G401 (cell line): ENCODE measurements around the gene ACVRL1. TPM values are rescaled to one million over a fixed set of nuclear protein-coding genes. Genes with fewer than 3 reads are reported as not detected.

Experiments
- DNase-seq: peaks from one replicate; pipeline ENCODE4 v3.0.0-alpha.2; 2015; ENCODE audit warnings: low spot score
- in situ Hi-C: cut with HindIII; loops from 2 replicates; pipeline ENCODE4 v1.10.0; 2016; ENCODE audit warnings: low sequenced_read_pairs, mixed read lengths
- total RNA-seq: library from RNA; depleted of rRNA; stranded (reverse); fragments of >200 nt; shearing (Covaris generic); gene quantifications from 2 replicates; pipeline ENCODE4 v1.2.3, GENCODE V29; 2014; rRNA removed

The ACVRL1 gene
- total RNA-seq, result 1.8 and 2.9 TPM in 2 replicates

DNA sequence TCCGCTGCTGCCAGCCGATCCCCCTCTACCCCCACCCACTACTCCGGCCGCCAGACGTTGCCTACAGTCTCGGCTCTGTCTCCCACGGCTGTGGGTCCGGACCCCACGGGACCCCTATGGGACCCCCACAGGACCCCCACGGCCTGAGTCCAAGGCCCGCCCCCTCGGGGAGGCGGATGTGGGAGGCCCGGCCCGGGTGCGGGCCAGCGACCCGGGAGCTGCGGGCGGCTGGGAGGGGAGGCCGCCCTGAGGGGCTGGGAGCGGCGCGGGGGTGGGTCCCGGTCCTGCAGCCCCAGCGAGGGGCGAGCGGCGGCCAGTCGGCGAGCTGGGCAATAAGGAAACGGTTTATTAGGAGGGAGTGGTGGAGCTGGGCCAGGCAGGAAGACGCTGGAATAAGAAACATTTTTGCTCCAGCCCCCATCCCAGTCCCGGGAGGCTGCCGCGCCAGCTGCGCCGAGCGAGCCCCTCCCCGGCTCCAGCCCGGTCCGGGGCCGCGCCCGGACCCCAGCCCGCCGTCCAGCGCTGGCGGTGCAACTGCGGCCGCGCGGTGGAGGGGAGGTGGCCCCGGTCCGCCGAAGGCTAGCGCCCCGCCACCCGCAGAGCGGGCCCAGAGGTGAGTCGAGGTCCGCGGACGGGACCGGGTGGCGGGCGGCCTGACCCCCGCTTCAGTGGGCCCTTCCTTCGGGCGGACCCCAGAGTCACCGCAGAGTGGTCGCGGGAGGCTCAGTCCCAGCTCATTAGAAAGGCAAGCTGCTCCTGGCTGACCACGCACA is at the start of gene ACVRL1:
ACVRL1 (plus strand) TSS at position 422 of the 773 bp plus-strand sequence. CDS start 4,971 bp downstream, outside the sequence.
- in situ Hi-C loops, result no loop called here
- DNase-seq, result no peak

DNA sequence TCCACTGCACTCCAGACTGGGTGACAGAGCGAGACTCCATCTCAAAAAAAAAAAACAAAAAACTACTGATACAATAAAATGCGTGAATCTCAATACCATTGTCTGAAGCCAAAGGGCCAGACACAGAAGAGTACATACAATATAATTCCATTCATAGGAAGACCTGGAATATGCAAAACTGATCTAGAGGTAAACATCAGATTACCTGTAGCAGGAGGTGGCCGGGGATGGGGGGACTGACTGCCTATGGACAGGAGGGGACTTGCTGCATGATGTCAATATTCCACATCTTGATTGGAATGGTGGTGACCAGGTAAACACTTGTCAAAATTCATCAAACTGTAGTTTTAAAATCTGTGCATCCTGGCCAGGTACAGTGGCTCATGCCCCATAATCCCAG is 46.3 kb upstream of the ACVRL1 start:
- in situ Hi-C loops, result no loop called here
- DNase-seq, result no peak

DNA sequence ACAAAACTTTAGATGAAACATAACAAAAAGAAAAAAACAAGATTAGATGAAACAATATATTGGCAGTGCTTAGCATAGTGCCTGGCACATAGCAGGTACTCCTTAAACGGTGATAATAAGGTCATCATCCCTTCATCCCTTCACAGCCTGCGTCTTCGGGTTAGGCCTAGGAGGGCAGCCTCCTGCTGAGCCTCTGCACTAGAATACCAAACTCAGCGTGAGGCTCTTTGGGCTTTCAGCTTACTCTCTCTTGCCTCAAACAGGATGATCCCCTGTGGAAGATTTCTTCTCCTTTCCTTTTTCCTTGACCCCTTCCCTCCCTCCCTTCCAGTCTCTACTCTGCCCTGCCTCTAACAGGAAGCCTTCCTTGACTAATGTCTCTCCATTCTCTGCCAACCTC is 44.4 kb upstream of the ACVRL1 start:
- in situ Hi-C loops, result no loop called here
- DNase-seq, result no peak

DNA sequence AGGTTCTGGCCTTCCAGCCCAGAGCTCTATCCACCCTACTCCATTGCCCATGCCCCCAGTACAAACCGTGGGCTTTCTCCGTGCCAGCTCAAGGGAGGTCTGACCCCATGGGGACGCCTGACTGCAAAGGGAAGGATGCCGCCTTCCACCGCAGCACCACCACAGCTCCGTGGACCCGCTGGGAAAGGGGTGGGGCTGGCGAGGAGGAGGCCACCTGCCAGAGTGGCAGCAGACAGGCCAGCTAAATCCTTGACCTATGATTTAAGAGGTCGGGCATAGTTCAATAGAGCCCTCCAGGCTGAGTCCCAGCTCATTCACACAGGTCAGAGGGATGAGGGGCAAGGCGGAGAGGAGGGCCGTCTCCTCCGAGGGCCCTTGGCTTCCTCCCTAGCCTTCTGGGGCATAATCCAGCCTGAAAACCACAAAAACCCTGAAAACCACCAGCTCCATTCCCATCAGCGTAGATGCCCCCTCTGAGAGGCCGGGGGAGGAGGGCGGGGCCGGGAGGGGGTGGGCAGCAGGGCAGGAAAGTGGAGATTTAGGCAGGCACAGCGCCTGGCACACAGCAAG is 43.9 kb upstream of the ACVRL1 start:
- DNase-seq, result no peak
- in situ Hi-C loops, result no loop called here

DNA sequence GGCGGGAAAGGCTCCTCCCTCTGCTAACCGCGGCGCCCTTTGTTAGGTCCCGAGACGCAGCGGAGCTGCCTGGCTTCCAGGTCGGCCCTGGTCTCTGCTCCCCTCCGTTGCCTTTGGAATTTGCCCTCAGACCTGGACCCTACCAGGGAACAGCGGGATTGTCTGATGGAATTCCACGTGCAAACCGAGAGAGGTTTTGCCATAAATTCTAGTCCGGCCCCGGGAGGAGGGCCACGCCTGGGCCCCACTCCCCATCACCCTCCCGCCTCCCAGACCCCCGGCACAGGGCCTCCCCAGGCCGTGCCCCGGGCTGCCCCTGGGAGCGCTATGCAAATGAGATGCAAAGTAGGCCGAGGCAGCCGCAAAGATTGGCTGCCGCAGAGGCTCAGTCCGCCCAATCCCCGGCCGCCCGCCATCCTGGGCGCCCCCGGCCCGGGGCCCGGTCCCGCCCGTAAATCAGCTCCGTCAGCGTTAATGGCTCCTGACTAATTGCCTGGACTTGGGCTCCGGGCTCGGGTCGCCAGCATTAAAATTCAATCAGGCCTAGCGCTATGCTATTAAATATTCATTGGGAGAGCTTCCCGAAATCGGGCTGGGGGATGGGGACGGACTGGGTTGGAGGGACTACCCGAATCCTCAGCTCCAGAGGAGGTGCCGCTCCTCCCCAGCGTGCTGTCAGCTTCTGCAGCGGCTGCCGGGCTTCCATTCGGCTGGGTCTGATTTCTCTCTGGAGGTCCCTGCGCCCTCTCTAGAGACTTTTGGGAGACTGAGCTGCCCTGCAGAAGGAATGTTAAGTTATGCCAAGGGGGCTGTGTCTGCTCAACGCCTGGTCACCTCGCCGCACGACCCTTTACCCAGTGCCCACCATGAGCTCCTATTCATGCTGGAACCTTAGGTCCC is 43.1 kb upstream of the ACVRL1 start:
- DNase-seq, result peak; percentile 80
- in situ Hi-C loops, result no loop called here

DNA sequence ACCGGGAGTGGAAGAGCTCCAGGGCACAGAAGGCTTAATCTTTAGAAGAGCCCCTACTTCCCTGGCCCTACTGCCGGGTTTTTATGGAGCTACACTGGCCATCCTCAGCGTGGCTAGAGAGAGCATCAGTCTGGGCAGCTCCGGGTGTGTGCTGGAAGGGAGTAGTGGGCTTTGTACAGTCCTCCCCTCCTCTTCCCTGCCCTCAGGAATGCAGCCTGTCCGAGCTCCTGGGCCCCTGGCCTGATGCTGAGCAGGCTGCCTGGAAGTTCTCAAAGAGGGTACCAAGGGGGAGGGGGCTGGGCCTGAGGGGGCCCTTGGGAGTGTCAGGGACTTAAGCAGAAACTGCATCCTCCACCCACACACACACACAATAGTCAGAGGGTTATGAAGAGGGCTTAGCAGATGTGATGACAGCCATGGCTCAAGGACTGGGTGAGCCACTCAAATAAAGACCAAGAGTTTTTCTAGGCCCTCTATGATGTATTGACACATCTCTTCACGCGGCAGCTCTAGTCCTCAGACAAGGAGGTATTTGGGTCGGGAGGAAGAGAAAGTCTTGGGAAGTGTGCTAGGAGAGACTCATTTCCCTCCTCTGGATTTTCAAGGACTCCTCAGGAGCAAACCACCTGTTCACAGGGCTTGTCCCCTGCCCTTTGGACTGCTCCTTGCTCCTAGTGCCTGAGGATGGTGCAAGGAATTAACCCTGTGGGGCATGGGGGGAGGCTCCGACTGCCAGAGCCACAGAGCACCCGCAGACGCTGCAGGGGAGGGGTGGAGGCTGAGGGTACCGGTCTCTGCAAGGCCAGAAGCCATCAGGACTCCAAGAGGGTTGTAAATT is 42.3 kb upstream of the ACVRL1 start:
- in situ Hi-C loops, result no loop called here
- DNase-seq, result no peak

DNA sequence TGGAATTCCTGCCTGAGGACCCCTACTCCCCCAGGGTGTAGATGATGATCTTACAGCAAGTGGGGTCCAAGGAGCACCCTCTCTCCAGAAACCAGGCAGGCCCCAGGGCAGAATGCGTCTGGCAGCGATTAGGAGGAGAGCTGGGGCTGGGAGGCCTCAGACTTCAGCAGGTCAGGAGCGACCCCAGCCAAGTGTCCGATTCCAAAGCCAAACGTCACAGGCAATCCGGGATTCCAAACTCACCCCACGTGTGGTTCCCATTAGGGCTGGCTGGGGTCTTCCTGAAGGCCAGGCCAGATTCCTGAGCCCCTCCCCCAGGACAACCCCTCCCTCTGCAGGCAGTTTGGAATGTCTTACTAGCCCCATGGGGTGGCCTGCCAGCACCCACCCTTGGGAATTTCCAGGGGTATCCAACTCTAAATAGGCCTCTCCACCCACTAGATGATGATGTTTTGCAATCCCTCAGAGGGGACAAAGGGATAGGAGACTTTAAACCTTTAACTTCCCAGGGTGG is 41.5 kb upstream of the ACVRL1 start:
- DNase-seq, result peak; percentile 40
- in situ Hi-C loops, result no loop called here

DNA sequence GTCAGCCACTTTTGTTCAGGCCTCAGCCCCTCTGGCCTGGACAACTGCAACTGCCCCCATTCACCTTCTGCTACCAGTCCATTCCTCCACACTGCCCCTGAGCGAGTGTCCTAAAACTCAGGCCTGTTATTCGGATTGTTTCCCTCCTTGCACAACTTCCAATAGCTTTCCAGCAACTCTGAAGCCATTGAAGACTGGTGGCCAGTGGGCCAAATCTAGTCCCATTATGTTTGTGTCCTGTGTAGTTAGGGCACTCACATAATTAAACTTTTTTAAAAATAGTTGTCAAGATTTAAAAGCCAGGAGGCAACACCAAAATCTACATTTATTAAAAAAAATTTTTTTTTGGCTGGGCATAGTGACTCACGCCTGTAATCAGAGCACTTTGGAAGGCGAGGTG is 41.0 kb upstream of the ACVRL1 start:
- in situ Hi-C loops, result no loop called here
- no peak for DNase-seq

DNA sequence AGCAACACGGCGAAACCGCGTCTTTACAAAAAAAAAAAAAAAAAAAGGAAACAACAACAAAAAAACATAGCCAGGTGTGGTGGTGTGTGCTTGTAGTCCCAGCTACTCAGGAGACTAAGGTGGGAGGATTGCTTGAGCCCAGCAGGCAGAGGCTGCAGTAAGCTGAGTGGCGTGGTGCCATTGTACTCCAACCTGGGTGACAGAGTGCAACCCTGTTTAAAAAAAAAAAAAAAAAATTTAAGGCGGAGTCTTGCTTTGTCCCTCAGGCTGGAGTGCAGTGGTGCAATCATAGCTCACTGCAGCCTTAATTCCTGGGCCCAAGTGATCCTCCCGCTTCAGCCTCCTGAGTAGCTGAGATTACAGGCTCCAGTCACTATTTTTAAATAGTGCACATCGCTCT is 40.5 kb upstream of the ACVRL1 start:
- DNase-seq, result no peak
- in situ Hi-C loops, result no loop called here

DNA sequence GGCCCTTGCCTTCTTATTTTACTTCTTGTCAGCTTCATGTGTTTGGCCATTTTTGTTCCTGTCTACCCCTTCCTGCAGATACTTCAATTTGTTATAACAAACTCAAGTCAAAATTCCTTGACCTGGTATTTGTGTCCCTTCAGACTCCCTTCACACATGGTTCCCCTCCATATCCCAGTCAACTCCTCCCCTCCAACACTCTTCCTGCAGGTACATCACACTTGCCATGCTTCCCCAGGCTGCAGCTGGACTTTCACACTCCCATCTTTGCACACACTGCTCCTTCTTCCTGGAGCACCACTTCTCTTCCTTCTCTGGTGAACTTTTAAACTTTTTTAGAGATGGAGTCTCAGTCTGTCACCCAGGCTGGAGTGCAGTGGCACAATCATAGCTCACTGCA is 39.9 kb upstream of the ACVRL1 start:
- DNase-seq, result no peak
- in situ Hi-C loops, result no loop called here

DNA sequence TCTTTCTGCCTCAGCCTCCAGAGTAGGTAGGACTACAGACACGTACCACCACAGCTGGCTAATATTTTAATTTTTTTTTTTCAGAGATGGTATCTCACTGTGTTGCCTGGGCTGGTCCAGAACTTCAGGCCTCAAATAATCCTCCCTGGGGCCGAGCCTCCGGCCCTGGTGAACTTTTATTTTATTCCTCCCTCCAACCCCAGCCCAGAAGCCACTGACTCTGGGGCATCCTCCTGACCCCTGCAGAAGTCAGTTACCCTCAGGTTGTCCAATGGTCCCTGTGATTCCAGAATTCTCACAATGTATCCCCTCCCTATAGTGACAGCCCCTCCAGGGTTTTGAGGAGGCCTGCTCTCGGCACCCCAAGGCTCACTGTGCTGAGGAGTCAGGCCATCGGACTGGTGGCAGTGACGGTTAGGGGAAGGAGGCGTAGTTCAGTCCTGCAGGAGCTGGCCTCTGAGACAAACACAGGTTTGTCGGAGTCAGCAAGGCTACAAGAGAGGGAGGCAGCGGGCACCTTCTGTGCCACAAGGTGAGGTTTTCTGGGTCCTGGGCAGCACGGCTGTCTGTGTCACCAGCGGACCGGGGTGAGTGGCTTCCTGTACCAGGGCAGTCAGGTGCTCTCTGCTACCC is 39.4 kb upstream of the ACVRL1 start:
- in situ Hi-C loops, result no loop called here
- DNase-seq, result no peak

DNA sequence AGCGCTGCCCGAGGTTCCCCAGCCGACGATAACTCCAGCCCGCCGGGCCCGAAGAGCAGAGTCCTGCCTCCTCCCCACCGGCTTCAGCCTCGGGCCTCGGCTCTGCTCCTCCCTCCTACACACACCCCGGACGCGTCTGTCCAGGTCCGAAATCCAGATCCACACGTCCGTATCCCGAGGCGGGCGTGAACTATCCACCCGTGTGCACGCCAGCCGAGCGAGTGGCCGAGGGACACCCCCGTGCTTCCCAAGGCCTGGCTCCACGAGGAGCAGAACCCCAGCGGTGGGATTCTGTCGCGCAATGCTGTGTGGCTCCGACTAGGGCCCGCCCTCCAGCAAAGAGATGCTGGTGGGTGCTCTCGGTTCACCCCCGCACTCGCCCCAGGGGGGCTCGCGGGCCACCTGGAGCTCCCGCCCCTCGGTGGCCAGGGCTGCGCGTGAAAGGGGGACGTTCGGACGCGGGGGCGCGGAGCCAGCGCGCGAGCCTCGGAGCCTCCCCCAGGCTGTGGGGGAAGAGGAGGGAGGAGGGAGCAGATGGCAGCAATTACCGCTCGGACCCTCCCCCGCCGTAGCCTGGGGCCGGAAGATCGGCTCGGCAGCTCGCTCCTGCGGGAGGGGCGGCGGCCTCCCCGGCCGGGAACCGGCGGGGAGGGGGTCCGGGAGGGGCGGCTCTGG is 38.3 kb upstream of the ACVRL1 start:
- in situ Hi-C loops, result no loop called here
- DNase-seq, result peak; percentile 48

DNA sequence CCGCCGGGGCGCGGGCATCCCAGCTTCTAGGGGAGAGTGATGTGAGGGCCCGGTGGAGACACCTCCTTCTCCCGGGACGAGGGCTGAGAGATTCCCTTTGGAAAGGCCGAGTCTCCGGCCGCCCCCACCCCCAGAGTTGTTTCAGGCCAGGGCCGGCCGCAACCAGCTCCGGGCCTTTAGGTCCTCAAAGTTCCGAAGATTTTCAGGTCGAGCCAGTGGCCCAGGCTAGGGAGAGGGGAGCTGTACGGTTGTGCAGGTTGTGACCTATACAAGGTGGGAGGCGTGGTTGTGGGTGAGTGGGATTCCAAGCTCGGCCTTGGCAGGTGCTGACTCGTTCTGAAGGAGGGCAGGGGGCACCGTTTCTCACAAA is 37.8 kb upstream of the ACVRL1 start:
- no peak for DNase-seq
- in situ Hi-C loops, result no loop called here

DNA sequence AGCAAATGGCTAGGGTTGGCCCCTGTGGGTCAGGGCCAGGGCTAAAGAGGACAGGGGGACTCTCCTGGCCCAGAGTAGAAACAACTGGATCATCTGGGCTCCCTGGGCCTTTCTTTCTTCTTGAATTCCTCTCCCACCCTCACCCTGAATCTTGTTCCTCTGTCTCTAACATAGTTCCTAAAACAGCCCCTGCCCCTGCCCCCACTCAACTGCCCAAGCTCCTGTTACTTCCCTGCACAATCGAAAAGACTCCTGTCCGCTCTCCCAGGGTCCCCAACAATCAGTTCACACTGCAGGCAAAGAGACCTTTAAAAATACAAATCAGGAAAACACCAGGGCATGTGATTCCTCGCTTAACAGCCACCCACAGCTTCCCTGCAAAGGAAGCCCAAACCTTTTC is 37.4 kb upstream of the ACVRL1 start:
- no peak for DNase-seq
- in situ Hi-C loops, result no loop called here

DNA sequence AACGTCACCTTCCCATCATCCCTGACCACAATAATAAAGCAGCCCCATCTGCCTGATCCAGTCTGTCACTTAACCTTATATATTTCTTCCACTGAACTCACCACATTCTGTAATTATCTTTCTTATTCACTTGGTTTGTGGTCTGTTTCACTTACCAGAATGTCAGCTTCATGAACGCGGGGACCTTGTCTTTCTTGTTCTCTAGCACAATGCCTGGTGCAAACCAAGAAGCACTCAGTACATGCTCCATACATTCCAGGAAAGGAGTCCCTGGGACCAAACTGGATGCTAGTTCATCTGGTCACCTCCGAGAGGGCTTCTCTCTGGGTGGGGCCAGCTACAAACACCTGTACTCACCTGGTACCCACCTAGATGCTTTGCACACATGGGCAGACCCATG is 36.8 kb upstream of the ACVRL1 start:
- no peak for DNase-seq
- in situ Hi-C loops, result no loop called here

DNA sequence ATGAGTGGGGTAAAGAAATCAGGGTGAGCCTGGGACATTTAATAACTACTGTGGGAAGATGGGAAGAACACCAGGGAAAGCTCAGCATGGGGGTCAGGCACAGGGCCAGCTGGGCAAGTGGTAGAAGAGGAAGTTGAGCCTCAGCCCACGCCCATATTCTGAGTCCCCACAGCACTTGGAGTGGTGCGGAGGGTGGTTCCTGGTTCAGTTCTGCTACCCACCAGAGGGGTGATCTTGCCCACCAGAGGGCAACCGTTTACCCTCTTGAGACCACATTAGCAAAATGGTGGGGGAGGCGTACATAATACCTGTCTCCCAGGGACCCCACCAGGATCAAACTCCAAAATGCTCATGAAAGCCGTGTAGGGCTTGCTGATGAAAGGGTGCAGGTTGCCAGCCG is 36.2 kb upstream of the ACVRL1 start:
- no peak for DNase-seq
- in situ Hi-C loops, result no loop called here

DNA sequence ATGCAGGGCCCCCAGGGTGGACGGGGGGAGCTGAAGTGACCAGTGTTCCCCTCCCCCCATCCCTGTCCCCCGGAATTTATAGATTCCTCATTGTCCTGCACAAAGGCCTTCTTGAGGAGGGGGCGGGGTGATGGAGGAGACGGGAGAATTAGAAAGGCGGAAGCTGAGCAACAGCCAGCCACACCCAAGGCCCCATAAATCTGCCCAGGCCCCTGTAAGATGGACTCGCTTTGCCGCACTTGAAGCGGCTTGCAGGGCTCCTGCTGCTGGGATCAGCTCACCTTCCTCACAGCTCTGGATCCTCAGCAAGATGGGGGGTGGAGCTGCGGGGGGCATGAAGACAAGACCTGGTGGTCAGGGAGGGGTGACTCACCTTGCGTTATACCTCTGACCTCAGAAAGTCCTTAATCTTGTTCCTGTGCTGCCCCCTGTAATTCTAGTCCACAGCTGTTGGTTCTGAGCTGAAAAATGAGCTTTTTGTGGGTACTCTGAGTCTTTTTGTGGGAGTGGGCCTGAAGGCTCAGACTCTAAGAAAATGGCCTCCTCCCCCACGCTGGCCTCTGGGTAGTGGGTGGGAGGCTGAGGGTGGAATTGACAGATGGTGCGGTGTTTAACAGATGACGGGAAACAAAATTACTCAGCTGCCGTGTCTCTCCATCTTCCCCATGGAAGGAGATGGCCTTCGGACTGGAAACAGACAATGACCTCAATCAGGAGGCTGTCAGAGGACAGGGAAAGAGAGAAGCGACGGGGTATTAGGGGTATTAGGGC is 35.2 kb upstream of the ACVRL1 start:
- in situ Hi-C loops, result no loop called here

DNA sequence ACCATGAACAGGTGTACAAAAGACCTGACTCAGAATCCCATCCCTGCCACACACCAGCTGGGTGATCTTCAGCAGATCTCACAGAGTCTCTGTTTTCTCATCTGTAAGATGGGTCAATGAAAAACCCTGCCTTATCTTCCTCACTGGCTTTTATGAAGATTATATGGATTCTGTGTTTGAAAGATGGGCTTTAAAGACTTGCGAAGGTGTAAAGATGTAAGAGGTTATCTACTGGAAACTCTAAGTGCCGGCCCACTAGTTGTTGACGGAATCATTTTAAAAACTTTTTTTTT is 34.7 kb upstream of the ACVRL1 start:
- DNase-seq, result no peak
- in situ Hi-C loops, result no loop called here

More for the DNA sequence above, 35.2 kb upstream of the ACVRL1 start:
- no peak for DNase-seq
